Immature natural killer cell (primary cell): Measurements from ENCODE around the gene TMEM45A. TPM values are rescaled to one million over a fixed set of nuclear protein-coding genes. Genes with fewer than 3 reads are reported as not detected.

ENCODE experiments used
- DNase-seq, 3 donors: peaks; one replicate each; pipeline ENCODE4 v3.0.0; 2022; ENCODE audit warnings: mixed read lengths in 1 of 3
- H3K27ac Mint-ChIP-seq, 6 donors: one replicate each; pipeline ENCODE4 v1.8.0; 2020; ENCODE audit warnings: mixed read lengths in 6 of 6, mild to moderate bottlenecking in 5 of 6, inconsistent platforms in 4 of 6, moderate library complexity in 3 of 6
- H3K27me3 Mint-ChIP-seq, 3 donors: one replicate each; pipeline ENCODE4 v1.8.0; 2020 to 2021; ENCODE audit warnings: low read depth in 3 of 3, mild to moderate bottlenecking in 3 of 3, mixed read lengths in 3 of 3, moderate library complexity in 3 of 3, inconsistent platforms in 1 of 3
- H3K36me3 Mint-ChIP-seq, 3 donors: one replicate each; pipeline ENCODE4 v1.8.0; 2020; ENCODE audit warnings: mixed read lengths in 3 of 3, inconsistent platforms in 2 of 3, mild to moderate bottlenecking in 2 of 3
- H3K4me1 Mint-ChIP-seq, 2 donors: one replicate each; pipeline ENCODE4 v1.8.0; 2020; ENCODE audit warnings: inconsistent platforms in 2 of 2, mild to moderate bottlenecking in 2 of 2, mixed read lengths in 2 of 2, moderate library complexity in 1 of 2
- H3K4me3 Mint-ChIP-seq, 5 donors: one replicate each; pipeline ENCODE4 v1.8.0; 2020; ENCODE audit warnings: mild to moderate bottlenecking in 5 of 5, mixed read lengths in 5 of 5, inconsistent platforms in 3 of 5, moderate library complexity in 3 of 5
- H3K9me3 Mint-ChIP-seq, 6 donors: one replicate each; pipeline ENCODE4 v1.8.0; 2020; ENCODE audit warnings: mild to moderate bottlenecking in 6 of 6, mixed read lengths in 6 of 6, inconsistent platforms in 4 of 6, moderate library complexity in 3 of 6
- polyA plus RNA-seq, 3 donors: library from polyadenylated mRNA; unstranded; fragments of 300-500 nt; fragmentation: Illumina TruSeq; gene quantifications; one replicate each; pipeline ENCODE4 v1.2.3, GENCODE V29; 2021

Gene TMEM45A
- polyA plus RNA-seq, 3 donors from 2014 or later, result 0.29 TPM; not detected in 2

DNA sequence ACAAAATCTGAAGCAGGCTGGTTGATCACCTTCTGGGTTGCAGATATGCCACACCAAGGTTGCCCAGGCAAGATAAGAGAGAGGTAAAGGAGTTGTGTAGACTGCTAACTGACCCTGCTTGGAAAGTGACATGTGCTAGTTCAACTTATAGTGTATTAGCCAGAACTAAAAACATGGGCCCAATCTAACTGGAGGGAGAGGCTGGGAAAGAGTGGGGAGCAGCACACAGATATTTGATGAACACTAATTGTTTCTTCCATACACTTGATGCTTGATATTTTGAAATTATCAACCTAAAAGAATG, 61.9 kb downstream of the TMEM45A start:
- H3K4me3 Mint-ChIP-seq, result no peak overlapping the region
- peaks cover 0 to 3% (median 0%) of the 10 kb centered on the region in 6 donors for H3K9me3 Mint-ChIP-seq
- no peaks in the 10 kb centered on the region for H3K4me1 Mint-ChIP-seq

GRCh38 chr3:100556673-100557310, 64.4 kb downstream of the TMEM45A start:
- Mint-ChIP-seq H3K4me1 (no peaks in the 10 kb centered on the region), H3K27ac (no peak overlapping the region), H3K9me3 (peaks cover 0 to 3% (median 0%) of the 10 kb centered on the region in 6 donors), H3K27me3 (peaks cover 0 to 3% (median 2%) of the 10 kb centered on the region in 3 donors), H3K4me3 (no peak overlapping the region), H3K36me3 (no peaks in the 10 kb centered on the region)
- DNase-seq, result no peak

More for the DNA sequence above, 61.9 kb downstream of the TMEM45A start:
- no peaks in the 10 kb centered on the region for H3K36me3 Mint-ChIP-seq
- H3K27ac Mint-ChIP-seq, result no peak overlapping the region
- peaks cover 2 to 4% (median 3%) of the 10 kb centered on the region in 3 donors for H3K27me3 Mint-ChIP-seq
- DNase-seq, result no peak

DNA sequence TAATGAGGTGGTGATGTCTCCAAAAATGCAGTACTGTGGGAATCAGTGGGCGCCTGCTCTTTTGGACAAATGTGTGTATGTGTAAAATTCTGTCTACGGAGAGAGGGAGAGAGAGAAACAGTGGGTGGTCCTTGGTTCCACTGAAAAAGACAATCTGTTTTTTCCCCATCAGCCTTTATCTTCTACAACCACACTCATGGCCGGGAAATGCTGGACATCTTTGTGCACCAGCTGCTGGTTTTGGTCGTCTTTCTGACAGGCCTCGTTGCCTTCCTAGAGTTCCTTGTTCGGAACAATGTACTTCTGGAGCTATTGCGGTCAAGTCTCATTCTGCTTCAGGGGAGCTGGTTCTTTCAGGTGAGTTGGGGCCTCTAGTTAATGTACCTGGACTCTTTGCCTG, 65.8 kb downstream of the TMEM45A start:
- Mint-ChIP-seq H3K4me1 (no peaks in the 10 kb centered on the region), H3K9me3 (no peaks in the 10 kb centered on the region), H3K27ac (no peak overlapping the region), H3K4me3 (no peak overlapping the region), H3K27me3 (peaks cover 0 to 3% (median 2%) of the 10 kb centered on the region in 3 donors), H3K36me3 (no peaks in the 10 kb centered on the region)
- no peak for DNase-seq

GRCh38 chr3:100560426-100560825, 68.0 kb downstream of the TMEM45A start:
- H3K4me3 Mint-ChIP-seq, result no peak overlapping the region
- no peak overlapping the region for H3K27ac Mint-ChIP-seq
- peaks cover 0 to 3% (median 0%) of the 10 kb centered on the region in 3 donors for H3K27me3 Mint-ChIP-seq
- DNase-seq, result no peak
- no peaks in the 10 kb centered on the region for H3K36me3 Mint-ChIP-seq
- no peaks in the 10 kb centered on the region for H3K9me3 Mint-ChIP-seq
- H3K4me1 Mint-ChIP-seq, result no peaks in the 10 kb centered on the region

- Mint-ChIP-seq H3K36me3 (no peaks in the 10 kb centered on the region), H3K9me3 (no peaks in the 10 kb centered on the region), H3K4me1 (no peaks in the 10 kb centered on the region), H3K4me3 (no peak overlapping the region), H3K27me3 (peaks cover 0 to 3% (median 1%) of the 10 kb centered on the region in 3 donors), H3K27ac (no peak overlapping the region)
- DNase-seq, result no peak
These were observed 69.2 kb downstream of the TMEM45A start for GRCh38 chr3:100561459-100562158.

- Mint-ChIP-seq H3K4me1 (no peaks in the 10 kb centered on the region), H3K4me3 (no peak overlapping the region), H3K9me3 (no peaks in the 10 kb centered on the region), H3K27ac (no peak overlapping the region), H3K27me3 (peaks cover 0 to 1% (median 0%) of the 10 kb centered on the region in 3 donors), H3K36me3 (no peaks in the 10 kb centered on the region)
- no peak for DNase-seq
These were observed 69.9 kb downstream of the TMEM45A start for GRCh38 chr3:100562224-100562857.

- no peaks in the 10 kb centered on the region for H3K36me3 Mint-ChIP-seq
- DNase-seq, result no peak
- no peaks in the 10 kb centered on the region for H3K4me1 Mint-ChIP-seq
- no peak overlapping the region for H3K27ac Mint-ChIP-seq
- peaks cover 0 to 1% (median 0%) of the 10 kb centered on the region in 3 donors for H3K27me3 Mint-ChIP-seq
- peaks cover 0 to 3% (median 0%) of the 10 kb centered on the region in 6 donors for H3K9me3 Mint-ChIP-seq
- no peak overlapping the region for H3K4me3 Mint-ChIP-seq
These were observed 70.8 kb downstream of the TMEM45A start for GRCh38 chr3:100563228-100563627.

GRCh38 chr3:100563652-100564211, 71.3 kb downstream of the TMEM45A start:
- no peaks in the 10 kb centered on the region for H3K36me3 Mint-ChIP-seq
- H3K27me3 Mint-ChIP-seq, result peaks cover 0 to 1% (median 0%) of the 10 kb centered on the region in 3 donors
- no peak for DNase-seq
- H3K4me3 Mint-ChIP-seq, result no peak overlapping the region
- peaks cover 0 to 3% (median 0%) of the 10 kb centered on the region in 6 donors for H3K9me3 Mint-ChIP-seq
- no peak overlapping the region for H3K27ac Mint-ChIP-seq
- no peaks in the 10 kb centered on the region for H3K4me1 Mint-ChIP-seq

- Mint-ChIP-seq H3K4me3 (no peak overlapping the region), H3K9me3 (peaks cover 0 to 4% (median 0%) of the 10 kb centered on the region in 6 donors), H3K27ac (no peak overlapping the region), H3K36me3 (no peaks in the 10 kb centered on the region), H3K4me1 (no peaks in the 10 kb centered on the region), H3K27me3 (peaks cover 1 to 2% (median 2%) of the 10 kb centered on the region in 3 donors)
- no peak for DNase-seq
These were observed 78.4 kb downstream of the TMEM45A start for GRCh38 chr3:100570811-100571210.

- Mint-ChIP-seq H3K9me3 (peaks cover 0 to 2% (median 0%) of the 10 kb centered on the region in 6 donors), H3K4me1 (no peaks in the 10 kb centered on the region), H3K27me3 (peaks cover 0 to 2% (median 0%) of the 10 kb centered on the region in 3 donors), H3K4me3 (no peak overlapping the region), H3K27ac (no peak overlapping the region), H3K36me3 (no peaks in the 10 kb centered on the region)
- DNase-seq, result no peak
These were observed 82.1 kb downstream of the TMEM45A start for GRCh38 chr3:100574536-100574935.

GRCh38 chr3:100575704-100576103, 83.3 kb downstream of the TMEM45A start:
- Mint-ChIP-seq H3K27ac (no peak overlapping the region), H3K36me3 (no peaks in the 10 kb centered on the region), H3K4me3 (no peak overlapping the region), H3K4me1 (no peaks in the 10 kb centered on the region), H3K9me3 (no peaks in the 10 kb centered on the region), H3K27me3 (peaks cover 0 to 2% (median 0%) of the 10 kb centered on the region in 3 donors)
- DNase-seq, result no peak

- Mint-ChIP-seq H3K4me1 (no peaks in the 10 kb centered on the region), H3K27ac (no peak overlapping the region), H3K4me3 (no peak overlapping the region), H3K36me3 (no peaks in the 10 kb centered on the region), H3K27me3 (peaks cover 0 to 2% (median 0%) of the 10 kb centered on the region in 3 donors), H3K9me3 (no peaks in the 10 kb centered on the region)
- no peak for DNase-seq
These were observed 85.1 kb downstream of the TMEM45A start for GRCh38 chr3:100577382-100578008.

DNA sequence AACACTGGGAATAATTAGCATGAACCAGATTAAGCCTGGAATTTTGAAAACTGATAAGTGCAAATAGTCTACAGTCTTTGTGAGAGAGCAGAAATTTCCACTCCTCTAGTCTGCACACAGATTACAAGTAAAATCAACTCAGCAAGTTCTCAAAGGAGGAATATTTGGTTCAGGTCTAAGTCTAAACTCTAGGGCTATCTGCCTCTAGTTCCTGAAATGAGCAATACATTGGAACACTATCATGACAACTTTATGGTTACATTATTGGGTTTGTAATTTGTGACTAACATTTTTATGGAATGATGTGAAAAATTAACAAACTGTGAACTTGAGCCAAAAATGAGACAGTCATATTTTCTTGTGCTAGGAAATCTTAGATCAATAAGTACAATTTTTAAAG, 86.2 kb downstream of the TMEM45A start:
- Mint-ChIP-seq H3K4me3 (no peak overlapping the region), H3K27me3 (peaks cover 0 to 2% (median 0%) of the 10 kb centered on the region in 3 donors), H3K4me1 (no peaks in the 10 kb centered on the region), H3K36me3 (no peaks in the 10 kb centered on the region), H3K27ac (no peak overlapping the region), H3K9me3 (no peaks in the 10 kb centered on the region)
- no peak for DNase-seq

- H3K9me3 Mint-ChIP-seq, result no peaks in the 10 kb centered on the region
These were observed 87.7 kb downstream of the TMEM45A start for GRCh38 chr3:100580147-100580546.

More at GRCh38 chr3:100580147-100580546, 87.7 kb downstream of the TMEM45A start:
- no peaks in the 10 kb centered on the region for H3K36me3 Mint-ChIP-seq
- no peak overlapping the region for H3K27ac Mint-ChIP-seq
- DNase-seq, result no peak
- no peaks in the 10 kb centered on the region for H3K4me1 Mint-ChIP-seq
- no peak overlapping the region for H3K4me3 Mint-ChIP-seq
- H3K27me3 Mint-ChIP-seq, result no peaks in the 10 kb centered on the region
